ENCODE results near the gene BACE2. TPM values are rescaled to one million over a fixed set of nuclear protein-coding genes. Genes with fewer than 3 reads are reported as not detected.

Gene BACE2
- total and polyA plus RNA-seq, 2 of the 4 experiments (the other 2 are of a cell fraction), result 17.0 to 35.5 TPM

DNA sequence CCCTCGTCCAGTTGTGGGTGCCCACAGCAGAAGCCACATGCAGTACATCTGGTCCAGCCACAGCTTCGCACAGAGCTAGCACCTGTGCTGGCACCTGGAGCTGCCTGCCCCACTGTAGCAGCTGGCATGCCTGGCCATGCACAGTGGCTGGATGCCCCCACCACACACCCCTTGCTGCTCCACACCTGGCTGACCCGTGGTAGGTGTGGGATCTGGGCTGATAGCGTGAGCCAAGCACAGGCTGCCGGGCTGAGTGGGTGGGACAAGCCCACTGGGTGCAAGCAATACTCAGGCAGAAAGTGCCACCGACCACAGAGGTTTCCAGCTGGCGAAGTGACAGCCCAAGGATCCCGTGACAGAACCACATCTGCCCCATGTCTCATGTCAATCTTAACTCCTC, 30.6 kb upstream of the BACE2 start:
- H3K27ac ChIP-seq (ENCODE audit: insufficient read depth, low read length), result no peak overlapping the region
- no peaks in the 10 kb centered on the region for H3K36me3 ChIP-seq (ENCODE audit: control insufficient read depth, insufficient read depth, low read length)
- no peaks in the 10 kb centered on the region; the same call in 1 of the 2 replicates for H3K9me1 ChIP-seq (ENCODE audit: insufficient read depth, low read length)
- H2BK5ac ChIP-seq (ENCODE audit: low read depth, low read length, poor library complexity, severe bottlenecking), result no peak overlapping the region
- intact Hi-C loops (cut with micrococcal nuclease) (no loop called here), dilution Hi-C loops (cut with HindIII; ENCODE audit: low sequenced_read_pairs, unreplicated experiment) (no loop called here), in situ Hi-C loops (cut with MboI; ENCODE audit: low sequenced_read_pairs) (no loop called here)
- H3K18ac ChIP-seq (ENCODE audit: low read depth, low read length), result no peak overlapping the region
- no peak overlapping the region for H2BK15ac ChIP-seq (ENCODE audit: low read depth, low read length)
- H3K79me1 ChIP-seq (ENCODE audit: low read depth in 1 of 2, low read length in 2 of 2), result no peaks in the 10 kb centered on the region
- H3K9me3 ChIP-seq (ENCODE audit: control insufficient read depth, insufficient read depth, low read length), result no peaks in the 10 kb centered on the region
- H3K9ac ChIP-seq (ENCODE audit: low read depth, low read length), result no peak overlapping the region
- H4K5ac ChIP-seq (ENCODE audit: low read depth, low read length), result no peak overlapping the region
- no peak for TF ChIP-seq RCOR1 (IDR thresholded peaks at IDR 0.05; ENCODE audit: insufficient replicate concordance, low read length)
- no peak for TF ChIP-seq SMC3 (IDR thresholded peaks at IDR 0.05; ENCODE audit: low read depth, low read length)
- TF ChIP-seq MAZ (IDR thresholded peaks at IDR 0.05; ENCODE audit: borderline replicate concordance, low read depth, low read length), result no peak
- TF ChIP-seq BHLHE40 (IDR thresholded peaks at IDR 0.05; ENCODE audit: low read depth, low read length), result no peak
- TF ChIP-seq, protein P1, sequence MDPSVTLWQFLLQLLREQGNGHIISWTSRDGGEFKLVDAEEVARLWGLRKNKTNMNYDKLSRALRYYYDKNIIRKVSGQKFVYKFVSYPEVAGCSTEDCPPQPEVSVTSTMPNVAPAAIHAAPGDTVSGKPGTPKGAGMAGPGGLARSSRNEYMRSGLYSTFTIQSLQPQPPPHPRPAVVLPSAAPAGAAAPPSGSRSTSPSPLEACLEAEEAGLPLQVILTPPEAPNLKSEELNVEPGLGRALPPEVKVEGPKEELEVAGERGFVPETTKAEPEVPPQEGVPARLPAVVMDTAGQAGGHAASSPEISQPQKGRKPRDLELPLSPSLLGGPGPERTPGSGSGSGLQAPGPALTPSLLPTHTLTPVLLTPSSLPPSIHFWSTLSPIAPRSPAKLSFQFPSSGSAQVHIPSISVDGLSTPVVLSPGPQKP (IDR thresholded peaks at IDR 0.05; ENCODE audit: borderline replicate concordance, low read depth, low read length), result no peak
- no peak for TF ChIP-seq RFX5 (IDR thresholded peaks at IDR 0.05; ENCODE audit: low read depth, low read length)
- TF ChIP-seq CEBPB (IDR thresholded peaks at IDR 0.05; ENCODE audit: low read depth, low read length), result no peak
- TF ChIP-seq RAD21 (IDR thresholded peaks at IDR 0.05; ENCODE audit: low read length), result no peak
- no peak for TF ChIP-seq CHD1 (IDR thresholded peaks at IDR 0.05; ENCODE audit: low read depth, low read length)
- TF ChIP-seq, protein P2, sequence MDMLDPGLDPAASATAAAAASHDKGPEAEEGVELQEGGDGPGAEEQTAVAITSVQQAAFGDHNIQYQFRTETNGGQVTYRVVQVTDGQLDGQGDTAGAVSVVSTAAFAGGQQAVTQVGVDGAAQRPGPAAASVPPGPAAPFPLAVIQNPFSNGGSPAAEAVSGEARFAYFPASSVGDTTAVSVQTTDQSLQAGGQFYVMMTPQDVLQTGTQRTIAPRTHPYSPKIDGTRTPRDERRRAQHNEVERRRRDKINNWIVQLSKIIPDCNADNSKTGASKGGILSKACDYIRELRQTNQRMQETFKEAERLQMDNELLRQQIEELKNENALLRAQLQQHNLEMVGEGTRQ (IDR thresholded peaks at IDR 0.05; ENCODE audit: low read depth, low read length), result no peak
- TF ChIP-seq NFE2L2 (IDR thresholded peaks at IDR 0.05; ENCODE audit: low read depth, low read length), result no peak
- TF ChIP-seq FOS (IDR thresholded peaks at IDR 0.05; ENCODE audit: low read depth, low read length), result no peak
- no peak for TF ChIP-seq MAFK (IDR thresholded peaks at IDR 0.05; ENCODE audit: low read depth, low read length)
- no peak for TF ChIP-seq POLR2A (IDR thresholded peaks at IDR 0.05; ENCODE audit: low read depth, low read length)
- TF ChIP-seq MXI1 (IDR thresholded peaks at IDR 0.05; ENCODE audit: borderline replicate concordance, low read depth, low read length), result no peak
- TF ChIP-seq, protein P3, sequence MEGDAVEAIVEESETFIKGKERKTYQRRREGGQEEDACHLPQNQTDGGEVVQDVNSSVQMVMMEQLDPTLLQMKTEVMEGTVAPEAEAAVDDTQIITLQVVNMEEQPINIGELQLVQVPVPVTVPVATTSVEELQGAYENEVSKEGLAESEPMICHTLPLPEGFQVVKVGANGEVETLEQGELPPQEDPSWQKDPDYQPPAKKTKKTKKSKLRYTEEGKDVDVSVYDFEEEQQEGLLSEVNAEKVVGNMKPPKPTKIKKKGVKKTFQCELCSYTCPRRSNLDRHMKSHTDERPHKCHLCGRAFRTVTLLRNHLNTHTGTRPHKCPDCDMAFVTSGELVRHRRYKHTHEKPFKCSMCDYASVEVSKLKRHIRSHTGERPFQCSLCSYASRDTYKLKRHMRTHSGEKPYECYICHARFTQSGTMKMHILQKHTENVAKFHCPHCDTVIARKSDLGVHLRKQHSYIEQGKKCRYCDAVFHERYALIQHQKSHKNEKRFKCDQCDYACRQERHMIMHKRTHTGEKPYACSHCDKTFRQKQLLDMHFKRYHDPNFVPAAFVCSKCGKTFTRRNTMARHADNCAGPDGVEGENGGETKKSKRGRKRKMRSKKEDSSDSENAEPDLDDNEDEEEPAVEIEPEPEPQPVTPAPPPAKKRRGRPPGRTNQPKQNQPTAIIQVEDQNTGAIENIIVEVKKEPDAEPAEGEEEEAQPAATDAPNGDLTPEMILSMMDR (conservative IDR thresholded peaks at IDR 0.05; ENCODE audit: low read depth, low read length), result no peak
- no peak overlapping the region for H3K4me2 ChIP-seq (ENCODE audit: low read depth, low read length)
- H3K4ac ChIP-seq (ENCODE audit: low read depth, low read length), result no peak overlapping the region
- no peak overlapping the region for H3K4me3 ChIP-seq (ENCODE audit: insufficient read depth, low read depth, low read length)
- H3K4me1 ChIP-seq (ENCODE audit: control insufficient read depth, insufficient read depth, low read length), result no peaks in the 10 kb centered on the region
- no peak overlapping the region for H3K56ac ChIP-seq (ENCODE audit: extremely low read depth, insufficient read depth, low read length)
- H4K8ac ChIP-seq (ENCODE audit: low read depth in 2 of 2, low read length in 2 of 2), result no peak overlapping the region
- H2BK20ac ChIP-seq (ENCODE audit: low read depth, low read length), result no peak overlapping the region
- no peak overlapping the region for H2BK120ac ChIP-seq (ENCODE audit: low read depth, low read length)
- BruUV-seq (replicated peaks), result no TSS peak
- H3K14ac ChIP-seq (replicated peaks; ENCODE audit: low read depth, low read length), result no peak overlapping the region
- ChIA-PET POLR2A (ENCODE audit: unreplicated experiment) (no interaction called here), CTCF (no interaction called here)
- DNase-seq (no peak), ATAC-seq (ENCODE audit: low read depth) (no peak)
- H2AK9ac ChIP-seq (replicated peaks; ENCODE audit: low read depth, low read length, poor library complexity), result no peak overlapping the region
- no peak overlapping the region for H2AK5ac ChIP-seq (ENCODE audit: low read depth, low read length)
- H4K20me1 ChIP-seq (ENCODE audit: insufficient read depth, low read length), result no peaks in the 10 kb centered on the region
- no peak overlapping the region for H4K91ac ChIP-seq (ENCODE audit: insufficient read depth, low read depth, low read length)
- H3K27me3 ChIP-seq (ENCODE audit: control insufficient read depth, insufficient read depth, low read length), result no peaks in the 10 kb centered on the region; the same call in 1 of the 2 replicates
- H2AFZ ChIP-seq (replicated peaks; ENCODE audit: low read length, poor library complexity), result no peak overlapping the region
- H3K23ac ChIP-seq (ENCODE audit: low read depth, low read length), result no peak overlapping the region
- 50% methylated on average over 4 of the region's 8 CpGs; no CpG with 5 or more reads in 1 of the 2 experiments for WGBS, 2 experiments (ENCODE audit: extremely low coverage in 2 of 2, insufficient read length in 1 of 2)

Data from IMR-90 (cell line).